Neutrophil (primary cell): ENCODE measurements around the gene PLXDC2.
"Not testable (repeated sequence)": the region's sequence is repeated elsewhere in the genome, so short reads cannot be mapped to it uniquely, and the experiment has no call there.

Experiments
- H3K27ac ChIP-seq: fragments of 200-600 bp; sonication (generic); 2 replicates; pipeline ENCODE4 v1.5.1; 2016; ENCODE audit warnings: mild to moderate bottlenecking, moderate library complexity
- H3K27me3 ChIP-seq: fragments of 200-600 bp; sonication (generic); 2 replicates; pipeline ENCODE4 v1.6.0; 2016; ENCODE audit warnings: mild to moderate bottlenecking
- H3K36me3 ChIP-seq: fragments of 200-600 bp; sonication (generic); 2 replicates; pipeline ENCODE4 v1.5.1; 2017
- H3K4me1 ChIP-seq, 2 experiments: fragments of 200-600 bp in 1 of 2; sonication (generic) in 1 of 2; 1 replicate in 1 of 2; 2 replicates in 1 of 2; pipeline versions ENCODE4 v1.5.1 to v1.6.1; 2013 to 2016; ENCODE audit warnings: low read depth in 1 of 2, low read length in 1 of 2, mild to moderate bottlenecking in 1 of 2, moderate library complexity in 1 of 2; ENCODE audit not compliant: control insufficient read depth in 1 of 2, insufficient read depth in 1 of 2
- H3K4me3 ChIP-seq, 2 experiments: fragments of 200-600 bp in 1 of 2; sonication (generic) in 1 of 2; 1 replicate in 1 of 2; 2 replicates in 1 of 2; pipeline ENCODE4 v1.5.1; 2013 to 2016; ENCODE audit warnings: low read depth in 1 of 2, low read length in 1 of 2, mild to moderate bottlenecking in 1 of 2, moderate library complexity in 1 of 2
- H3K9me3 ChIP-seq: fragments of 200-600 bp; sonication (generic); 2 replicates; pipeline ENCODE4 v1.5.1; 2016
- CTCF ChIP-seq: fragments of 200-600 bp; sonication (generic); IDR thresholded peaks from 2 replicates; pipeline ENCODE4 v1.5.1; 2016; ENCODE audit warnings: antibody characterized with exemption

PLXDC2 gene

GRCh38 chr10:20170661-20171060 is 354.4 kb downstream of the PLXDC2 start:
- no peak for TF ChIP-seq CTCF
- H3K4me3 ChIP-seq, result no peak overlapping the region

GRCh38 chr10:20173046-20173445 is 356.8 kb downstream of the PLXDC2 start:
- Histone ChIP-seq H3K4me1 (no peaks in the 10 kb centered on the region), H3K36me3 (peaks cover 2% of the 10 kb centered on the region), H3K27me3 (no peaks in the 10 kb centered on the region), H3K9me3 (no peaks in the 10 kb centered on the region), H3K27ac (no peak overlapping the region), H3K4me3 (no peak overlapping the region)
- TF ChIP-seq CTCF, result no peak

More at GRCh38 chr10:20170661-20171060, 354.4 kb downstream of the PLXDC2 start:
- no peaks in the 10 kb centered on the region for H3K27me3 ChIP-seq
- H3K4me1 ChIP-seq, result no peaks in the 10 kb centered on the region
- no peaks in the 10 kb centered on the region for H3K9me3 ChIP-seq
- H3K27ac ChIP-seq, result no peak overlapping the region
- H3K36me3 ChIP-seq, result no peaks in the 10 kb centered on the region

GRCh38 chr10:20175719-20176118 is 359.5 kb downstream of the PLXDC2 start:
- no peak overlapping the region for H3K27ac ChIP-seq
- no peaks in the 10 kb centered on the region for H3K9me3 ChIP-seq
- no peak for TF ChIP-seq CTCF
- H3K4me1 ChIP-seq, result no peaks in the 10 kb centered on the region
- no peaks in the 10 kb centered on the region for H3K27me3 ChIP-seq
- peaks cover 6% of the 10 kb centered on the region for H3K36me3 ChIP-seq
- H3K4me3 ChIP-seq, result no peak overlapping the region

- Histone ChIP-seq H3K4me1 (no peaks in the 10 kb centered on the region), H3K4me3 (no peak overlapping the region), H3K36me3 (peaks cover 6% of the 10 kb centered on the region), H3K27me3 (no peaks in the 10 kb centered on the region), H3K27ac (no peak overlapping the region), H3K9me3 (no peaks in the 10 kb centered on the region)
- no peak for TF ChIP-seq CTCF
Measured at GRCh38 chr10:20180766-20181165, 364.5 kb downstream of the PLXDC2 start.

- no peak for TF ChIP-seq CTCF
- Histone ChIP-seq H3K27me3 (no peaks in the 10 kb centered on the region), H3K36me3 (peaks cover 6% of the 10 kb centered on the region), H3K27ac (no peak overlapping the region), H3K9me3 (no peaks in the 10 kb centered on the region), H3K4me1 (no peaks in the 10 kb centered on the region), H3K4me3 (no peak overlapping the region)
Measured at GRCh38 chr10:20181434-20181833, 365.2 kb downstream of the PLXDC2 start.

GRCh38 chr10:20185116-20185515 is 368.9 kb downstream of the PLXDC2 start:
- H3K27ac ChIP-seq, result no peak overlapping the region
- H3K36me3 ChIP-seq, result no peaks in the 10 kb centered on the region
- no peaks in the 10 kb centered on the region for H3K9me3 ChIP-seq
- H3K27me3 ChIP-seq, result no peaks in the 10 kb centered on the region
- H3K4me3 ChIP-seq, result no peak overlapping the region
- no peaks in the 10 kb centered on the region for H3K4me1 ChIP-seq
- no peak for TF ChIP-seq CTCF

- H3K27ac ChIP-seq, H3K27me3 ChIP-seq, H3K4me3 ChIP-seq, H3K9me3 ChIP-seq, H3K4me1 ChIP-seq, H3K36me3 ChIP-seq: not testable (repeated sequence)
Measured at GRCh38 chr10:20191392-20191791, 375.2 kb downstream of the PLXDC2 start.
